H9 (cell line): ENCODE results near the gene RICTOR. TPM values are rescaled to one million over a fixed set of nuclear protein-coding genes. Genes with fewer than 3 reads are reported as not detected.
A peak's percentile ranks its signal among the peaks of the same experiment; 100 is the strongest.

Source experiments
- DNase-seq: peaks from one replicate; pipeline ENCODE4 v3.0.0-alpha.2; 2017
- H2AFZ ChIP-seq: one replicate; pipeline ENCODE4 v1.6.1; 2013; ENCODE audit warnings: mild to moderate bottlenecking, low read length, control low read depth, moderate library complexity
- H2AK5ac ChIP-seq: 2 replicates; pipeline ENCODE4 v1.6.1; 2013; ENCODE audit warnings: low read length, control low read depth, mixed read lengths; ENCODE audit not compliant: insufficient read length
- H2BK120ac ChIP-seq: one replicate; pipeline ENCODE4 v1.6.1; 2013; ENCODE audit warnings: low read depth, mild to moderate bottlenecking, low read length, control low read depth, inconsistent platforms; ENCODE audit not compliant: poor library complexity, severe bottlenecking
- H2BK12ac ChIP-seq: 2 replicates; pipeline ENCODE4 v1.6.1; 2013; ENCODE audit warnings: low read length, control low read depth, mixed read lengths, low read depth; ENCODE audit not compliant: insufficient read length
- H2BK15ac ChIP-seq: 2 replicates; pipeline ENCODE4 v1.6.1; 2013; ENCODE audit warnings: low read depth, low read length, control low read depth
- H2BK20ac ChIP-seq: one replicate; pipeline ENCODE4 v1.6.1; 2013; ENCODE audit warnings: low read depth, mild to moderate bottlenecking, low read length, control low read depth, inconsistent platforms; ENCODE audit not compliant: poor library complexity, severe bottlenecking
- H2BK5ac ChIP-seq: 2 replicates; pipeline ENCODE4 v1.6.1; 2013; ENCODE audit warnings: low read length, control low read depth, mixed read lengths; ENCODE audit not compliant: insufficient read length
- H3K14ac ChIP-seq: 2 replicates; pipeline ENCODE4 v1.6.1; 2013; ENCODE audit warnings: low read length, control low read depth; ENCODE audit not compliant: insufficient read depth
- H3K18ac ChIP-seq: 2 replicates; pipeline ENCODE4 v1.6.1; 2013; ENCODE audit warnings: low read depth, mild to moderate bottlenecking, mixed read lengths, low read length, control low read depth; ENCODE audit not compliant: insufficient read length
- H3K23ac ChIP-seq: 2 replicates; pipeline ENCODE4 v1.6.1; 2013; ENCODE audit warnings: low read length, control low read depth, mixed read lengths, low read depth; ENCODE audit not compliant: insufficient read length
- H3K23me2 ChIP-seq: 2 replicates; pipeline ENCODE4 v1.6.1; 2013; ENCODE audit warnings: low read depth, mild to moderate bottlenecking, mixed read lengths, low read length, control low read depth; ENCODE audit not compliant: insufficient read length, poor library complexity, severe bottlenecking
- H3K27ac ChIP-seq: 2 replicates; pipeline ENCODE4 v1.5.1; 2013; ENCODE audit warnings: low read length, control low read depth, mixed read lengths, low read depth; ENCODE audit not compliant: insufficient read length
- H3K27me3 ChIP-seq: 2 replicates; pipeline ENCODE4 v1.6.1; 2013; ENCODE audit warnings: low read length, control low read depth, inconsistent platforms; ENCODE audit not compliant: insufficient read depth
- H3K4ac ChIP-seq: 2 replicates; pipeline ENCODE4 v1.6.1; 2013; ENCODE audit warnings: low read depth, mild to moderate bottlenecking, control low read depth, inconsistent platforms, low read length, moderate library complexity
- H3K4me1 ChIP-seq: 2 replicates; pipeline ENCODE4 v1.6.1; 2013; ENCODE audit warnings: low read length, control low read depth, inconsistent platforms; ENCODE audit not compliant: insufficient read depth
- H3K4me2 ChIP-seq: 2 replicates; pipeline ENCODE4 v1.6.1; 2013; ENCODE audit warnings: low read length, control low read depth, mixed read lengths; ENCODE audit not compliant: insufficient read length, insufficient read depth
- H3K56ac ChIP-seq: 2 replicates; pipeline ENCODE4 v1.6.1; 2013; ENCODE audit warnings: low read depth, mild to moderate bottlenecking, mixed read lengths, low read length, control low read depth; ENCODE audit not compliant: insufficient read length
- H3K79me1 ChIP-seq: 2 replicates; pipeline ENCODE4 v1.6.1; 2013; ENCODE audit warnings: low read depth, mild to moderate bottlenecking, moderate library complexity, low read length, control low read depth, inconsistent platforms; ENCODE audit not compliant: insufficient read depth, poor library complexity, severe bottlenecking
- H3K79me2 ChIP-seq: 2 replicates; pipeline ENCODE4 v1.6.1; 2013; ENCODE audit warnings: low read length, control low read depth, inconsistent platforms; ENCODE audit not compliant: insufficient read depth
- H3K9ac ChIP-seq: 2 replicates; pipeline ENCODE4 v1.6.1; 2013; ENCODE audit warnings: low read length, control low read depth, mixed read lengths; ENCODE audit not compliant: insufficient read length; ENCODE audit errors: extremely low read depth
- H3K9me3 ChIP-seq: one replicate; pipeline ENCODE4 v1.6.1; 2013; ENCODE audit warnings: low read depth, low read length, inconsistent platforms; ENCODE audit not compliant: control insufficient read depth
- H3T11ph ChIP-seq: one replicate; pipeline ENCODE4 v1.6.1; 2013; ENCODE audit warnings: mild to moderate bottlenecking, low read length, control low read depth, inconsistent platforms
- H4K20me1 ChIP-seq: one replicate; pipeline ENCODE4 v1.6.1; 2013; ENCODE audit not compliant: control insufficient read depth, insufficient read length, insufficient read depth
- H4K5ac ChIP-seq: 2 replicates; pipeline ENCODE4 v1.6.1; 2013; ENCODE audit warnings: low read depth, mild to moderate bottlenecking, mixed read lengths, low read length, control low read depth; ENCODE audit not compliant: insufficient read length
- H4K8ac ChIP-seq: replicated peaks from 2 replicates; pipeline ENCODE4 v1.6.1; 2013; ENCODE audit warnings: low read length, control low read depth, mixed read lengths, low read depth; ENCODE audit not compliant: insufficient read length
- H4K91ac ChIP-seq: 2 replicates; pipeline ENCODE4 v1.6.1; 2013; ENCODE audit warnings: low read depth, mild to moderate bottlenecking, moderate library complexity, mixed read lengths, low read length, control low read depth; ENCODE audit not compliant: insufficient read length
- H3K27ac Mint-ChIP-seq, 3 experiments: 2 replicates in 2 of 3; 3 replicates in 1 of 3; pipeline ENCODE4 v1.8.0; 2020 to 2021; ENCODE audit warnings: mixed read lengths in 3 of 3, mild to moderate bottlenecking in 1 of 3, moderate library complexity in 1 of 3
- H3K27me3 Mint-ChIP-seq: 2 replicates; pipeline ENCODE4 v1.8.0; 2021; ENCODE audit warnings: low read depth, mild to moderate bottlenecking, moderate library complexity, mixed read lengths
- H3K36me3 Mint-ChIP-seq, 3 experiments: 2 replicates in 2 of 3; 3 replicates in 1 of 3; pipeline ENCODE4 v1.8.0; 2020 to 2021; ENCODE audit warnings: low read depth in 3 of 3, mixed read lengths in 3 of 3; ENCODE audit not compliant: insufficient read depth in 1 of 3
- H3K4me1 Mint-ChIP-seq, 2 experiments: 2 replicates each; pipeline ENCODE4 v1.8.0; 2020; ENCODE audit warnings: mixed read lengths in 2 of 2
- H3K4me3 Mint-ChIP-seq, 2 experiments: 2 replicates in 1 of 2; 3 replicates in 1 of 2; pipeline ENCODE4 v1.8.0; 2020 to 2021; ENCODE audit warnings: mild to moderate bottlenecking in 2 of 2, mixed read lengths in 2 of 2, moderate library complexity in 1 of 2
- H3K9me3 Mint-ChIP-seq, 2 experiments: 2 replicates in 1 of 2; 3 replicates in 1 of 2; pipeline ENCODE4 v1.8.0; 2020; ENCODE audit warnings: mild to moderate bottlenecking in 2 of 2, mixed read lengths in 2 of 2, moderate library complexity in 1 of 2
- CTCF ChIP-seq: fragments of 200-600 bp; sonication (generic); conservative IDR thresholded peaks from 3 replicates; pipeline ENCODE4 v1.8.0; 2021; ENCODE audit warnings: antibody characterized with exemption, mild to moderate bottlenecking
- WGBS: extraction: QIAGEN DNeasy Blood & Tissue Kit; methylation state at CpG from one replicate; pipeline ENCODE4 v1.1.7; 2013; ENCODE audit warnings: missing lambda C conversion rate, low lambda C conversion rate, mixed read lengths; ENCODE audit not compliant: insufficient read length; ENCODE audit errors: extremely low coverage; 5-methylcytosine and 5-hydroxymethylcytosine counted together
- total RNA-seq: library from RNA; stranded (reverse); gene quantifications from 2 replicates; pipeline ENCODE4 v1.2.1, GENCODE V29; 2021

The RICTOR gene
- total RNA-seq, 1 experiment from 2014 or later = 20.9 TPM

GRCh38 chr5:38891563-38891962 lies 182.6 kb downstream of the RICTOR start:
- no peak overlapping the region for H2BK12ac ChIP-seq
- no peak overlapping the region for H3T11ph ChIP-seq
- no peak overlapping the region for H4K8ac ChIP-seq
- peaks cover 2 to 13% of the 10 kb centered on the region in 2 experiments; a peak in 2 of 4 replicates for H3K4me1 Mint-ChIP-seq
- no peak overlapping the region for H3K4ac ChIP-seq
- H3K4me3 Mint-ChIP-seq = no peak overlapping the region
- H3K27me3 ChIP-seq = no peaks in the 10 kb centered on the region
- H3K4me1 ChIP-seq = no peaks in the 10 kb centered on the region
- H2BK120ac ChIP-seq = no peak overlapping the region
- no peaks in the 10 kb centered on the region for H3K79me1 ChIP-seq
- H3K79me2 ChIP-seq = no peaks in the 10 kb centered on the region
- H3K56ac ChIP-seq = no peak overlapping the region
- H3K23me2 ChIP-seq = no peaks in the 10 kb centered on the region
- H4K5ac ChIP-seq = no peak overlapping the region
- H3K9me3 ChIP-seq = no peaks in the 10 kb centered on the region
- H2AFZ ChIP-seq = no peak overlapping the region
- H3K18ac ChIP-seq = no peak overlapping the region
- WGBS = no CpG with 5 or more reads among the region's 6 CpGs
- H3K36me3 Mint-ChIP-seq = peaks cover 0 to 5% (median 0%) of the 10 kb centered on the region in 3 experiments; a peak in 3 of 7 replicates
- H4K20me1 ChIP-seq = no peaks in the 10 kb centered on the region
- no peak overlapping the region for H2AK5ac ChIP-seq
- H3K9ac ChIP-seq = no peak overlapping the region
- no peak overlapping the region for H2BK5ac ChIP-seq
- no peak overlapping the region for H3K14ac ChIP-seq
- peaks cover 7 to 11% of the 10 kb centered on the region in 2 experiments; a peak in 3 of 5 replicates for H3K9me3 Mint-ChIP-seq
- no peak overlapping the region for H3K4me2 ChIP-seq
- TF ChIP-seq CTCF = no peak
- DNase-seq = no peak
- H3K27me3 Mint-ChIP-seq = no peaks in the 10 kb centered on the region
- no peak overlapping the region for H2BK20ac ChIP-seq
- H4K91ac ChIP-seq = no peak overlapping the region
- no peak overlapping the region for H3K23ac ChIP-seq
- no peak overlapping the region for H3K27ac ChIP-seq
- peak overlapping the region in 1 of 3 experiments; percentile 48; a peak in 2 of 7 replicates for H3K27ac Mint-ChIP-seq
- no peak overlapping the region for H2BK15ac ChIP-seq
